Left forelimb (tissue), 1 donor: ENCODE data around the gene TMEM87B.

Source experiments
- DNase-seq: peaks from one replicate; pipeline ENCODE4 v3.0.0-alpha.2; 2018; ENCODE audit warnings: low spot score

Gene TMEM87B

GRCh38 chr2:112151271-112151670, 96.2 kb downstream of the TMEM87B start:
- DNase-seq, result no peak

- DNase-seq, result no peak
These were observed 96.8 kb downstream of the TMEM87B start for GRCh38 chr2:112151701-112152440.

GRCh38 chr2:112152476-112153178, 97.6 kb downstream of the TMEM87B start:
- peak; percentile 33 for DNase-seq

GRCh38 chr2:112153179-112153490, 98.1 kb downstream of the TMEM87B start:
- peak; percentile 38 for DNase-seq

- DNase-seq, result no peak
These were observed 98.4 kb downstream of the TMEM87B start for GRCh38 chr2:112153501-112153900.

- DNase-seq, result no peak
These were observed 99.4 kb downstream of the TMEM87B start for GRCh38 chr2:112154246-112155117.

- no peak for DNase-seq
These were observed 100.5 kb downstream of the TMEM87B start for GRCh38 chr2:112155331-112156151.

- no peak for DNase-seq
These were observed 101.3 kb downstream of the TMEM87B start for GRCh38 chr2:112156152-112156986.

- no peak for DNase-seq
These were observed 102.4 kb downstream of the TMEM87B start for GRCh38 chr2:112157472-112157871.

- no peak for DNase-seq
These were observed 104.4 kb downstream of the TMEM87B start for GRCh38 chr2:112159454-112159921.

GRCh38 chr2:112160283-112161250, 105.5 kb downstream of the TMEM87B start:
- DNase-seq, result no peak

- no peak for DNase-seq
These were observed 106.5 kb downstream of the TMEM87B start for GRCh38 chr2:112161431-112162145.

- DNase-seq, result no peak
These were observed 107.3 kb downstream of the TMEM87B start for GRCh38 chr2:112162341-112162740.

GRCh38 chr2:112162956-112163355, 107.9 kb downstream of the TMEM87B start:
- no peak for DNase-seq

- DNase-seq, result no peak
These were observed 108.5 kb downstream of the TMEM87B start for GRCh38 chr2:112163541-112163981.

- no peak for DNase-seq
These were observed 109.8 kb downstream of the TMEM87B start for GRCh38 chr2:112164876-112165275.

GRCh38 chr2:112165296-112165695, 110.2 kb downstream of the TMEM87B start:
- DNase-seq, result no peak

- no peak for DNase-seq
These were observed 111.9 kb downstream of the TMEM87B start for GRCh38 chr2:112166806-112167499.
